GM15510 (cell line): ENCODE measurements around the gene SLC9A9.

Experiments used
- POLR2A ChIP-seq: IDR thresholded peaks from 3 replicates; pipeline ENCODE4 v1.6.1; 2011; ENCODE audit warnings: borderline replicate concordance; ENCODE audit not compliant: insufficient read length; ENCODE audit errors: extremely low read depth

SLC9A9 gene

DNA sequence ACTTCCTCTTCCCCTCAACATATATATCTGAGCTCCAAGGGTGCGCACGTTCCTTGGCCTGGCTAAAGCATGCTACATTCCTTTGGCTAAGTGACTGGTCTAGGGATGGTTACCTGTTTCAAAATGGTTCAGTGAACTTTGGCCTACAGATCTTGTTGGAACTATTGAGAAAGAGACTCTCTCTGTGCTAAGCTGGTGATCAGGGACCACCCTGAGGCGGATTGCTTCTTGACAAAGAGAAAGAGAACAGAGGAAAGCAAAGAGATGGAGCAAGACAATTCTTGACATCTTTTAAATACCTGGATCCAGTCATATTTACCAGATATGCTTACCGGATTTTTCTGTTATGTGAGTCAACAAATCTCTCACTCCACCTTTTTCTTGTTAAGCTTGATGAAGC lies 605.6 kb downstream of the SLC9A9 start:
- TF ChIP-seq POLR2A: no peak

DNA sequence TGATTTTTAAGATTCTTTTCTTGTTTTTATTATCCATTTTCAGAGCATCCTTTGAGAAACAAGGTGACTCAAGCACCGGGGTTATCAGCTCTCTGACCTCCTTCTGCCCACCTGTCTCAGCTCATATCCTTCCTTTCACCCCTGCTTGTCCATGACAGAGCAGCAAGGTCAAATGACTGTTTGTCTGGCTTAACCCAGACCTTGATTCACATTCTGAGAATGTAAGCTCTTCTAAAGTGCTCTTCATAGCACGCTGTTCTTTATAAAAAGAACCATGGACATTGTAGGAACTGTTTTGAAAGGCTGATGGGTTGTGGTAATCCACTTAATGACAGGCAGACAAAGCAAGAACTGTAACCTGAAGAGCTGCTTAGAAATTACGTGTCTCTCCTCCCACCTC lies 606.2 kb downstream of the SLC9A9 start:
- TF ChIP-seq POLR2A: no peak

DNA sequence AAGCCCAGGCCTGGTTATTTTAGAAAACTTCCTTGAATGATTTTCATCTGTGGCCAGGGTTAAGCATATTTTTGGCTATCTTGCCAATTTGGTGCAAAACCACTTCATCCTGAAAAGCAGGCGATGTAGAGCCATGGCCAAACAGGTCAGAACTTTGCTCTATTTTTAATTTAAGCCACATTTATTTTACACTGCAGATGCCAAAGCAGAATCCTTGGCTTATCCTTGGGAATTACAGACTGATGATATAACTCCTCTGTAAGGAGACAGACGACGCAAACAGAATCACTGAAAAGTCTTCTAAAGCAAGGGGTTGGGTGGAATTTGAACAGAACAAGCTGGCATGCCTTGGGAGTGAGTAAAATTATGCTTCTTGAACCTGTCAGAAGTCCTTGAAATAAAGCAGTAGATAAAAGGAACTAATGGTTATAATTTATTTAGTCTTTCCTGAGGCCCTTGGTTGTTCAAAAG lies 606.8 kb downstream of the SLC9A9 start:
- TF ChIP-seq POLR2A: no peak

GRCh38 chr3:143240886-143241285 lies 607.4 kb downstream of the SLC9A9 start:
- no peak for TF ChIP-seq POLR2A

- TF ChIP-seq POLR2A: no peak
Observed at GRCh38 chr3:143239031-143239430, 609.2 kb downstream of the SLC9A9 start.

- TF ChIP-seq POLR2A: no peak
Observed at GRCh38 chr3:143237077-143237627, 611.1 kb downstream of the SLC9A9 start.

DNA sequence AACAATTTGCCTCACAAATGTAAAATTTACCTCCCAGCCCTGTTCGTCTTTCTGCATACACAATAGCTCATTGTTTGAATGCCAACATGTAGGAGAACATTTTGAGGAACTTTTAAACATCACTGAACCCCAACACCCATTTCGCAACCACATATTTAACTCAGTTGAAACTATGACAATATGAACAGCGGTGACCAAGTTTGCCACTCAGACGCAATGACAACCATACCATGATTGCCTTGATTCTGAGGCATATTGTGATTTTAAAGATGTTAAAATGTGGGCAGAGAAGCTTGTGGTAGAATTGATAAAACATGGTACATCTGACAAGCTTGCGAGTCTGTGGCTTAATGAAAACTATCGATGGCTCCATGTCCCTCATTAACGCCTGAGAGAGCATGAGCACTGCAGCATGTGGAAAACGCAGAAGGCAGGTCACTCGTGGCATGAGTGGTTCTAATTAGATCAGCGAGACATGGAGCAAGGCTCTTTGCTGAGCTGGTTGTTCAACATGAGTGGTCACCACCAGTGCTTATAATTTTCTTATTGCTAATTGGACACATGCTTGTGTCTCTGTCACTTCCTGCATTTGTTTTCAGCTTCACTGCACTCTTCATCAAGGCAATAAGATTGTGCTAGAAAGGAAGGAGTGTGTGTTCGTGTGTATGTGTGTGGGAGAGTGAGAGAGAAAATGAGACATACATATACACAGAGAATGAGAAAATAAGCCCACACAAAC lies 611.9 kb downstream of the SLC9A9 start:
- no peak for TF ChIP-seq POLR2A

DNA sequence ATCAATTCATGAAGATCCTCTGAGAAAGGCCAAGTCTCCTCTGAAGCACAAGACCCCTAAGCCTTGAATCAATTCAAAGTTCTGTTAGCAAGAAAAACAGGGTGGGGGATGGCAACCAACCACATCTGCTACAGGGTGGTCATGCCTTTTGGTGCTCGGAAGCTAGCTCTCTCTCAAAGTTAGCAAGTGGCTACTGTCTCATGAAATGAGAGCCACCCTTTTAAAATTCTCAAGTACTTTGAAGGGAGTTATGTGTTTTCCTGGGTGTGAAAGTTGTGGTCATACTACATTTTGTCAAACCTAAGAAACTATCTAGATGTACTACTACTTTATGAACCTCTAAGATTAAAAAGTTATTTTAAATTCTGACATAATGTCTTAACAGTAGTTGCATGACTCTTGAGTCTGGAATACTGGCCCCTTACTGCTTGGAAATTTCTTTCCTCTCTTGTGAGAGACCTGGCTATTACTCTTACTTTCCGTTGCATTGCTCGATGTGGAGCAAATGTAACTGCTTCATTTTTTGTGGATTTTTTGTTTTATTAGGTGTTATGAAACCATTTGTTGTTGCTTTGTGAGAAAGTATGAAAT lies 612.6 kb downstream of the SLC9A9 start:
- TF ChIP-seq POLR2A: no peak

DNA sequence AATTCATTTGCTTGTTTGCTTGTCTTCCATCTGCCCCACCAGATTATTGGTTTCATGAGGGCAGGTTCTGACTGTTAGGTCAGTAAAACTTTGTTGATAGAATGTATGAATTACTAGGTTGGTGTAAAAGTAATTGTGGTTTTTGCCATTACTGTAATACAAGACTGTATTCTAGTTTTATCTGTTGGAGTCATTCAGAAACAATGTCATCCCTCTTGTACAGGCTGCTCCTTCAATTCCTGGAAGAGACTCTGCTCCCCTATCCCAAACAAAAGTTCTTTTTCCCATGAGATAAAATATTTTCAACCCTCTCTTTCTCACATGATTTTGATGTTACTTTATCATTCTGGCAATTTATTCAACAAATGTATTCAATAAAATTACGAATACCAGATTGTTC lies 613.7 kb downstream of the SLC9A9 start:
- no peak for TF ChIP-seq POLR2A

DNA sequence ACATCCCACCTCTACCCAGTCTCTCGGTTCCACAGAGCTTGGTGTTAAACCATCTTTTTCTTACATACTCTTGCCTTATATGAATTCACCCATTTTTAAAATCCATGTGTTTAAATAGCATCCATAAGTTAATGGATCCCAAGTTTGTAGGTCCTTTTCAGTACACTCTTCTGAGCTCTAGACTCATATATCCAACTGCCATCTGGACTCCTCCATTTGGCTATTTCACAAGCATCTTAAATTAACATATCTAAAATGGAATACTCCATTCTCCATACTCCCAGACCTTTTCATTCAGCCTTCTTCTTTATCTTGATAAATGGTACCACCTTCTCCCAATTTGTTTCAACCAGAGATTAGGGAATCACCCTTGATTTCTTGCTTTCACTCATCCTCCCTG lies 615.3 kb downstream of the SLC9A9 start:
- TF ChIP-seq POLR2A: no peak

DNA sequence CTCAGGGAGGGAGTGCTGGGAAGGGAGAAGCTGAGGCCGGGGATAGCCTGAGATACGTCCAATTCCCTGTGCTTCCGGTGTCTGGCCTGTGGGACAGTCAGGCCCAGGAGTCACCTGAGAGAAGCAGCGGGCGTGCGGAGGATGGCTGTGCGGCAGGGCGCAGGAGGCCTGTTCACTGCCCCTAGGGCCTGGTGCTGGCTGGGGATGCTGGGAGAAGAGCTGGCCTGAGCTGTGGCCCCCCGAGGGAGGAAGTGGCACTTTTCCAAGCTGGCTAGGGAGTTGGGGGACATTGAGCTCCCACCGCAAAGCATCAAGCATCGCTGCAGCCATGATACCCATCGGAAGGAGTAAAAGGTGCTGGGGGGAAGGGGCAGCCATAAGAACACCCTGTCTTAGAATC lies 619.9 kb downstream of the SLC9A9 start:
- no peak for TF ChIP-seq POLR2A

DNA sequence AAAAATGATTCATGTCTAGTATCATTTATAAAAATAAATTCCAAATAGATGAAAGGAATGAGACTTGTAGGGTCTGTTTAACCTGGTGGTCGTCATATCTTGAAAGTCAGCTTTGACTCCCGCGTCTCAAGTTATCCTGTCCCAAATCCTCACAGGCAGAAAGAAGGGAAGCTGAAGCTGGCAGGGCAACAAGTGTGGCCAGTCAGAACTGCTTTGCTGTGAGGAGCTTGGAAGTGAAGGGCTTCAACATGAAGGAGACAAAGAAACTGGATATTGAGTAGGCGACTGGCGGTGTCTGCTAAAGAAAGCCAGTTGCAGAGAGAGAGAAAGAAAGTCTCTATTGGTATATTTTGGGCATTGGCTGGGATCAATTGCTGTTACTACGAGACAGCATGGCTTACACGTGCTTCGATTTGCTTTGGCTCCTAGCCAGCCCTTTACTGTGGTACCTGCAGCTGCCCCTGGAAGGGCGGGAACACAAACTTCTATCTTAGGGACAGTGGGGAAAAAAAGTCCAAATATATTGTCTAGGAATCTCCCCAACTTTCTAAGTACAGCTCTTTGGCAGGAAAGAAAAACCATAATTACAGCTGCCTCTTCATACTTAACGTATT lies 621.5 kb downstream of the SLC9A9 start:
- TF ChIP-seq POLR2A: no peak

DNA sequence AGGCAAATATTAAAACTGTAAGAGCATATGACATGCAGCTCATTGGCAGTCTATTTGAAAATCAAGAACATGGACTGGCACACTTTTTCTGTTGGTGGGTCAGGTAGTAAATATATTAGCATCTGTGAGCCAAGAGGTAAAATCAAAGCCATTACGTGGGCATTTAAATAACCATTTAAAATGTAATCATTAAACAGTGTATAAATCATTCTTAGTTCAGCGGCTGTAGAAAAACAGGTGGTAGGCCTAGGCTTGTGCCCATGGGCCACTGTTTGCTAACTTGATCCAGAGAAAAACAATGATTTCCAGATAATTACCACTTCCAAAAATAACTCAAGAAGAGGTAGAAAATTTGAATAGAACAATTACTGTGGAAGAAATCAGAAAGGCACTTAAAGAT lies 623.6 kb downstream of the SLC9A9 start:
- no peak for TF ChIP-seq POLR2A

- TF ChIP-seq POLR2A: no peak
Observed at GRCh38 chr3:143222981-143223380, 625.3 kb downstream of the SLC9A9 start.

GRCh38 chr3:143222505-143222904 lies 625.8 kb downstream of the SLC9A9 start:
- TF ChIP-seq POLR2A: no peak
